Measurements from ENCODE around the gene TSPAN18.

The TSPAN18 gene

DNA sequence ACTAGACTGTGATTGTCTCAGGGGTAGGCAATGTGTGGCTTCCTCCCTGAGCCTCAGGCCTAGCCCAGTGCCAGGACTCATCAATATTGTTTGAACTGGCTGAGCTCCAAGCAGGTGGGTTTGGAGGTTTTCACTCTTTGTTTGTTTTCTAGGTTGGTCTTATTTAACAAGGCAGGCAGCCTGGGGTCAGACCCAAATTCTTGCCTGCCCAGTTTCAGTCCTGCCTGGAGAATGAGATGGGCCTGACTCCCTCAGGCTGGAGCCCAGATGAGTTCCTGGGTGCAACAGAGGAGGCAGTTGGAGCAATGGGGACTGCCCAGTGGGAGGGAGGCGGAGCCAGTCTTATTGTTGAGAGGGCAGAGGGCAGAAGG, 252.2 kb downstream of the TSPAN18 start:
- Histone ChIP-seq H3K36me3 (ENCODE audit: control insufficient read depth, insufficient read depth, low read length) (no peaks in the 10 kb centered on the region), H3K4me1 (ENCODE audit: control insufficient read depth, insufficient read depth, low read length, poor library complexity, severe bottlenecking) (peaks cover 36% of the 10 kb centered on the region), H3K4me3 (ENCODE audit: insufficient read depth, low read depth, low read length, poor library complexity, severe bottlenecking) (no peak overlapping the region), H3K27ac (ENCODE audit: insufficient read depth, low read length, poor library complexity, severe bottlenecking) (no peak overlapping the region), H3K27me3 (replicated peaks; ENCODE audit: control insufficient read depth, insufficient read depth, low read length, poor library complexity, severe bottlenecking) (no peaks in the 10 kb centered on the region), H3K9me3 (ENCODE audit: control insufficient read depth, low read length) (no peaks in the 10 kb centered on the region)
- DNase-seq = no peak

DNA sequence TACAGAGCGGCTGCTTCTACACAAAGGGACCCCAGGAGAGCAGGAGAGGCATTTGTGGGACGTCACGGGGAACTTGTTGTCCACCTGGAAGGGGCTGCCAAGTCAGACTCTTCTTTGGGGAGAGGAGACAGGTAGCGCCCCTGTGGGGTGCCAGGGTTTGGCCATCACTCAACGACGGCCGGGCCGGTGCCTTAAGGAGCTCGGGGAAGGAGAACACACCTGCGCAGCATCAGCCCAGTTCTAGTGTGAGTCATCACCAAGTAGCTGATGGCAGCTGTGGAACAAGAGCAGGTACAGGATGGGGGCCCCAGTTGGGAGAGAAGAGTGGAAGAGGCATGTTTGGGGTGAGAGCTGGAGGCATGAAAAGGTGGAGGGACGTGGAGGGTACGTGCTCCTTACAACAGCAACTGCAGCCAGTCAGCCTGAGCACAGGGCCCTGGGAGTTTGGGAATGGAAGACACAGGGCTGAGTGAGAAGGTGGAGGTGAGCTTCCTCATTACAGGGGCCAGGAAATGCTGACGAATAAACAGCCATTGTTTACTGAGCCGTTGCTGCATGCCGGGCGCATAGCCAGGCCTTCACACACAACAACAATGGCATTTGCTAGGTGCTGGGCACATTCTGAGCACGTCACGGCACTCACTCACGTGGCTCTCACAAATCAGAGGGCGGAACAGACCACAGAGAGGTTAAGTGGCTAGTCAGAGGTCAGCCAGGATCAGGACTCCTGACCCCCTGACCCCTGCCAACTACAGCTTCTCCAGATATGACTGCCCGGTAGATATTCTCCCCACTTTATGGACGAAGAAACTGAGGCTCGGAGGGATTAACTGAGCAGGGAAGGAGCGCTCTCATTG, 253.0 kb downstream of the TSPAN18 start:
- no peak for DNase-seq
- Histone ChIP-seq H3K27ac (ENCODE audit: insufficient read depth, low read length, poor library complexity, severe bottlenecking) (no peak overlapping the region), H3K36me3 (ENCODE audit: control insufficient read depth, insufficient read depth, low read length) (no peaks in the 10 kb centered on the region), H3K27me3 (replicated peaks; ENCODE audit: control insufficient read depth, insufficient read depth, low read length, poor library complexity, severe bottlenecking) (no peaks in the 10 kb centered on the region), H3K4me3 (ENCODE audit: insufficient read depth, low read depth, low read length, poor library complexity, severe bottlenecking) (no peak overlapping the region), H3K9me3 (ENCODE audit: control insufficient read depth, low read length) (no peaks in the 10 kb centered on the region), H3K4me1 (ENCODE audit: control insufficient read depth, insufficient read depth, low read length, poor library complexity, severe bottlenecking) (peaks cover 36% of the 10 kb centered on the region)

DNA sequence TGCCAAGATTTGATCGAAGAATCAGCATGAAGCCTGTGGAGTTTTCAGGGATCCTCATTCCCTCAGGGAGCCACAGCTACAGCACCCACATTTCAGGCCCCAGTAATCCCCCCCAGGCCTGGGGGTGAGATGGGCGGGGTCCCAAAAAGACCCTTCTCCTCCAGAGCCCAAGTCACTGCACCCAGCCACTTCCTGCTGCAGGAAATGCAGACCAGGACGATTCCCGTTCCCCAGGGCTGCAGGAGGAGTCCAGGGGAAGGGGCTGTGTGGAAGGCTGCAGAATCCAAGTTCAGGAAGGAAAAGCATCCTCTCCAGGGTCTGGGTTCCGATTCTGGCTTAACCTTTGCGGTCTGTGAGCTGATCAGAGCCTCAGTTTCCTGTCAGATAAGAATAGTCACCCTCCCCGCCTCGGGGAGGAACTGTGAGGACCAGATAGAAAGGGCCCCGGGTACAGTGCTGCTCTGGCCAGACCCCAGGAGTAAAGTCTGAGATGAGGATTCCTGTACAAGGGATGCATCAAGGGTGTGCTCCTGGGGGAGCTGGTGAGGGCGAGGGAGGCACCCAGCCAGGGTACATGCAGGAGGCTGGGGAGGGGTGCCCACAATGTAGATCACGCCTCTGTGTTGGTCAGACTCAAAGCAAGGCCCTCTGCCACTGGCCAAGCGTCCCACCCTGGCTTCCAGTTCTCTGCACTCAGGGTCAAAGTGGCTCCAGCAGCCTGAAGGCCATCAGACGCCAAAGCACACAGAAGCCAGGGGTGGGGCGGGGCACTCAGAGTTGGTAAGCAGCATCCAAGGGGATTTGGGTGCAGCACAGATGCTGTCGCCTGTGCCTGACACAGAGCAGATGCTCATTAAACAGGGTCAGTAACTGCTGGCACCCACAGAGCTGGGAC, 254.0 kb downstream of the TSPAN18 start:
- H3K27me3 ChIP-seq (replicated peaks; ENCODE audit: control insufficient read depth, insufficient read depth, low read length, poor library complexity, severe bottlenecking) = no peaks in the 10 kb centered on the region
- no peak overlapping the region for H3K27ac ChIP-seq (ENCODE audit: insufficient read depth, low read length, poor library complexity, severe bottlenecking)
- H3K9me3 ChIP-seq (ENCODE audit: control insufficient read depth, low read length) = no peaks in the 10 kb centered on the region
- DNase-seq = no peak
- H3K36me3 ChIP-seq (ENCODE audit: control insufficient read depth, insufficient read depth, low read length) = no peaks in the 10 kb centered on the region
- no peak overlapping the region for H3K4me3 ChIP-seq (ENCODE audit: insufficient read depth, low read depth, low read length, poor library complexity, severe bottlenecking)
- peaks cover 36% of the 10 kb centered on the region for H3K4me1 ChIP-seq (ENCODE audit: control insufficient read depth, insufficient read depth, low read length, poor library complexity, severe bottlenecking)

Data from effector memory CD4-positive, alpha-beta T cell (primary cell).